Tibial nerve (tissue), 4 donors: ENCODE data around the gene C16orf96. TPM values are rescaled to one million over a fixed set of nuclear protein-coding genes. Genes with fewer than 3 reads are reported as not detected.

Experiments
- DNase-seq, 2 donors: peaks; one replicate each; pipeline ENCODE4 v3.0.0-alpha.2; 2019; ENCODE audit warnings: low spot score in 2 of 2
- H3K27ac ChIP-seq, 4 donors: fragments of 200-600 bp; sonication (generic) in 3 of 4; one replicate each; pipeline ENCODE4 v1.5.1; 2017 to 2019; ENCODE audit warnings: mild to moderate bottlenecking in 1 of 4
- H3K27me3 ChIP-seq, 2 donors: fragments of 200-600 bp; sonication (generic) in 1 of 2; one replicate each; pipeline versions ENCODE4 v1.5.1 to v1.6.0; 2017 to 2019
- H3K36me3 ChIP-seq, 3 donors: fragments of 200-600 bp; sonication (generic); one replicate each; pipeline ENCODE4 v1.5.1; 2018 to 2019
- H3K4me1 ChIP-seq, 4 donors: fragments of 200-600 bp; sonication (generic) in 3 of 4; one replicate each; pipeline ENCODE4 v1.5.1; 2017 to 2019
- H3K4me3 ChIP-seq, 4 donors: fragments of 200-600 bp; sonication (generic) in 3 of 4; one replicate each; pipeline ENCODE4 v1.5.1; 2017 to 2019; ENCODE audit warnings: mild to moderate bottlenecking in 1 of 4, moderate library complexity in 1 of 4
- H3K9me3 ChIP-seq, 4 donors: fragments of 200-600 bp; sonication (generic) in 3 of 4; one replicate each; pipeline ENCODE4 v1.5.1; 2017 to 2019
- CTCF ChIP-seq, 5 experiments: fragments of 200-600 bp in 3 of 5; fragments of 450-650 bp in 2 of 5; sonication (generic) in 3 of 5; IDR thresholded peaks; one replicate each; pipeline ENCODE4 v1.5.1; 2016 to 2019; ENCODE audit warnings: antibody characterized with exemption in 5 of 5, mild to moderate bottlenecking in 3 of 5, moderate library complexity in 2 of 5
- EP300 ChIP-seq, 2 donors: sonication (generic); formaldehyde crosslinking; IDR thresholded peaks; one replicate each; pipeline ENCODE4 v1.6.1; 2017; ENCODE audit warnings: antibody characterized with exemption in 2 of 2, mild to moderate bottlenecking in 1 of 2
- POLR2A ChIP-seq, 2 donors: fragments of 450-650 bp; IDR thresholded peaks; one replicate each; pipeline ENCODE4 v1.6.1; 2017; ENCODE audit warnings: antibody characterized with exemption in 2 of 2, mild to moderate bottlenecking in 2 of 2, moderate library complexity in 2 of 2
- WGBS, 2 donors: methylation state at CpG; one replicate each; pipeline ENCODE4 v1.1.5; 2018; 5-methylcytosine and 5-hydroxymethylcytosine counted together
- total RNA-seq, 4 donors: library from RNA; depleted of rRNA; stranded (reverse); fragments of >200 nt; gene quantifications; one replicate each; pipeline ENCODE4 v1.1.0, GENCODE V29; 2016

C16orf96 gene
- total RNA-seq, 4 donors from 2014 or later, result 0.20 to 0.21 TPM; not detected in 2

- Histone ChIP-seq H3K4me3 (no peak overlapping the region), H3K9me3 (no peaks in the 10 kb centered on the region), H3K27me3 (no peaks in the 10 kb centered on the region), H3K4me1 (peaks cover 0 to 50% (median 22%) of the 10 kb centered on the region in 4 donors), H3K27ac (no peak overlapping the region), H3K36me3 (peaks cover 0 to 39% (median 4%) of the 10 kb centered on the region in 3 donors)
- no peak for DNase-seq
- WGBS, 2 donors, result 85 to 86% methylated on average over 14 to 22 of the region's 22 CpGs
- TF ChIP-seq CTCF (IDR thresholded peaks at IDR 0.05) (no peak), POLR2A (IDR thresholded peaks at IDR 0.05) (no peak), EP300 (IDR thresholded peaks at IDR 0.05) (no peak)
These were observed 55.3 kb downstream of the C16orf96 start for GRCh38 chr16:4611337-4612021.

GRCh38 chr16:4612474-4612931 is 56.4 kb downstream of the C16orf96 start:
- no peaks in the 10 kb centered on the region for H3K9me3 ChIP-seq
- peaks cover 0 to 59% (median 29%) of the 10 kb centered on the region in 4 donors for H3K4me1 ChIP-seq
- TF ChIP-seq EP300 (IDR thresholded peaks at IDR 0.05) (no peak), CTCF (IDR thresholded peaks at IDR 0.05) (no peak), POLR2A (IDR thresholded peaks at IDR 0.05) (no peak)
- no peaks in the 10 kb centered on the region for H3K27me3 ChIP-seq
- H3K36me3 ChIP-seq, result peaks cover 0 to 29% (median 4%) of the 10 kb centered on the region in 3 donors
- peak overlapping the region in 1 of 4 donors; percentile 100 for H3K27ac ChIP-seq
- no peak overlapping the region for H3K4me3 ChIP-seq
- 86 to 94% methylated on average over 6 to 7 of the region's 7 CpGs for WGBS, 2 donors
- DNase-seq, result no peak

GRCh38 chr16:4612977-4613635 is 57.0 kb downstream of the C16orf96 start:
- H3K36me3 ChIP-seq, result peaks cover 0 to 23% (median 4%) of the 10 kb centered on the region in 3 donors
- no peak for TF ChIP-seq POLR2A (IDR thresholded peaks at IDR 0.05)
- TF ChIP-seq EP300 (IDR thresholded peaks at IDR 0.05), result no peak
- TF ChIP-seq CTCF (IDR thresholded peaks at IDR 0.05), result no peak
- no peak for DNase-seq
- peak overlapping the region; percentile 60 to 98 (median 90) for H3K4me3 ChIP-seq
- H3K4me1 ChIP-seq, result peaks cover 0 to 65% (median 33%) of the 10 kb centered on the region in 4 donors
- 41 to 61% methylated on average over 6 to 13 of the region's 14 CpGs for WGBS, 2 donors
- H3K27ac ChIP-seq, result peak overlapping the region in 3 of 4 donors; percentile 92 to 100 (median 97)
- H3K9me3 ChIP-seq, result no peaks in the 10 kb centered on the region
- H3K27me3 ChIP-seq, result no peaks in the 10 kb centered on the region

GRCh38 chr16:4613636-4614570 is 57.8 kb downstream of the C16orf96 start:
- TF ChIP-seq EP300 (IDR thresholded peaks at IDR 0.05) (no peak), CTCF (IDR thresholded peaks at IDR 0.05) (no peak), POLR2A (IDR thresholded peaks at IDR 0.05) (no peak)
- Histone ChIP-seq H3K27ac (peak overlapping the region; percentile 92 to 100 (median 97)), H3K27me3 (no peaks in the 10 kb centered on the region), H3K36me3 (peaks cover 0 to 15% (median 0%) of the 10 kb centered on the region in 3 donors), H3K4me3 (peak overlapping the region; percentile 60 to 98 (median 90)), H3K4me1 (peaks cover 0 to 72% (median 33%) of the 10 kb centered on the region in 4 donors), H3K9me3 (no peaks in the 10 kb centered on the region)
- WGBS, 2 donors, result 2 to 5% methylated on average over 20 to 55 of the region's 92 CpGs
- no peak for DNase-seq
